ENCODE measurements around the gene MAST1.
"Not testable (repeated sequence)": the region's sequence is repeated elsewhere in the genome, so short reads cannot be mapped to it uniquely, and the experiment has no call there.

Gene MAST1

DNA sequence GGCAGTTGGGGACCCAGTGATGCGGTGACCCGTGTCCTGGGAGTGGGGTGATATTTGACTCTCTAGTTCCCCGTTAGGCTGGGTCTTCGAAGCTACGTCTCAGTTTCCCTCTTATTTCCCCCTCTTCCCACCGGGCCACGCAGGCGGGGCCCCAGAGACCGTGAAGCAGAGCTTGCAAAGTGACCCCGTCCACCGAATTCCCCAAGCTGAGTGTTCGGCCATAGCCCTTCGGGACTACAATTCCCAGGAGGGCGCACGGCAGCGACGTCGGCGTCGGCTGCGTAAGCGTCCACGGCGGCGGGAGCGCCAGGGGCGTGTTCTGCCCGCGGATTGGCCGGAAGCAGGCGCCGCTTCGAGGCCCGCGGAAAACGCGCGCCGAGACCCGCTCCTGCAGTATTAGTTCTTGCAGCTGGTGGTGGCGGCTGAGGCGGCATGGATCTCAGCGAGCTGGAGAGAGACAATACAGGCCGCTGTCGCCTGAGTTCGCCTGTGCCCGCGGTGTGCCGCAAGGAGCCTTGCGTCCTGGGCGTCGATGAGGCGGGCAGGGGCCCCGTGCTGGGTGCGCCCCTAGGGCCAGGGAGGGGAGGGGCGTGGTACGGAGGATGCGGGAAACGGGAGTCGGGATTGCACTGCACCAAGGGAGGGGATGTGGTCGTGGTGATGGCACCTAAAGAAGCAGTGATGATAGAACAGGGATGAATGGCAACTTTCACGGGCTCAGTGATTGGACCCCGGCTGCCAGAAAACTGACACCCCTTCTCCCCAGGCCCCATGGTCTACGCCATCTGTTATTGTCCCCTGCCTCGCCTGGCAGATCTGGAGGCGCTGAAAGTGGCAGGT lies 31.9 kb upstream of the MAST1 start, which contains the start of gene RNASEH2A:
TSS of gene RNASEH2A (plus strand) at position 343 of the 840 bp plus-strand sequence. CDS start at position 433, 90 bp downstream.
- in situ Hi-C loops (cut with HindIII; ENCODE audit: low pct_unique_long_range_greater_than_20kb, low sequenced_read_pairs) = no loop called here
- no peak for TF ChIP-seq JUND (IDR thresholded peaks at IDR 0.05; ENCODE audit: low read depth)
- DNase-seq (ENCODE audit: low read depth in 1 of 2, low spot score in 1 of 2) = peak; percentile 83 to 88

DNA sequence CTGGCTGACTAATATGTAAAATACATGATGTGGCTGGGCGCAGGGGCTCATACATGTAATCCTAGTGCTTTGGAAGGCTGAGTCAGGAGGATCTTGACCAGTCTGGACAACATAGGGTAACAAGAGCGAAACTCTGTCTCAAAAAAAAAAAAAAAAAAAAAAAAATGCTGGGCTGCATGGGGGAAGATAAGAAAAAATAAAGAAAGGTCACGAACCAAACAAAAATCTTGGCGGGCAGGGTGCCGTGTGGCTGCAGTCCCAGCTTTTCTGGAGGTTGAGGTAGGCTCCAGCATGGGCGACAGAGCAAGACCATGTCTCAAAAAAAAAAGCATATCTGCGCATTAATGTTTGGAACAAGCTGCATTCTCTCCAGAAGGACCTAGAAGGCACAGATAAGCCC lies 23.2 kb upstream of the MAST1 start:
- in situ Hi-C loops (cut with HindIII; ENCODE audit: low pct_unique_long_range_greater_than_20kb, low sequenced_read_pairs) = no loop called here
- DNase-seq (ENCODE audit: low read depth in 1 of 2, low spot score in 1 of 2) = no peak
- TF ChIP-seq JUND (IDR thresholded peaks at IDR 0.05; ENCODE audit: low read depth) = no peak

DNA sequence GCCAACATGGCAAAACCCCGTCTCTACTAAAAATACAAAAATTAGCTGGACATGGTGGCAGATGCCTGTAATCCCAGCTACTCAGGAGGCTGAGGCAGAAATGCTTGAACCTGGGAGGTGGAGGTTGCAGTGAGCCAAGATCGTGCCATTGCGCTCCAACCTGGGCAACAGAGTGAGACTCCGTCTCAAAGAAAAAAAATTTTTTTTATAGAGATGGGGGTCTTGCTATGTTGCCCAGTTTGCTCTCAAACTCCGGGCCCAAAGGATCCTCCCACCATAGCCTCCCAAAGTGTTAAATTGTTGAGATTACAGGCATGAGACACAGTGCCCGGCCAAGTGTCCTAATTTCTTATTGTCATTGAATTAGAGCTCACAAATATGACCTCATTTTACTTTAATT lies 21.1 kb upstream of the MAST1 start:
- DNase-seq (ENCODE audit: low read depth in 1 of 2, low spot score in 1 of 2); in situ Hi-C loops (cut with HindIII; ENCODE audit: low pct_unique_long_range_greater_than_20kb, low sequenced_read_pairs): not testable (repeated sequence)

DNA sequence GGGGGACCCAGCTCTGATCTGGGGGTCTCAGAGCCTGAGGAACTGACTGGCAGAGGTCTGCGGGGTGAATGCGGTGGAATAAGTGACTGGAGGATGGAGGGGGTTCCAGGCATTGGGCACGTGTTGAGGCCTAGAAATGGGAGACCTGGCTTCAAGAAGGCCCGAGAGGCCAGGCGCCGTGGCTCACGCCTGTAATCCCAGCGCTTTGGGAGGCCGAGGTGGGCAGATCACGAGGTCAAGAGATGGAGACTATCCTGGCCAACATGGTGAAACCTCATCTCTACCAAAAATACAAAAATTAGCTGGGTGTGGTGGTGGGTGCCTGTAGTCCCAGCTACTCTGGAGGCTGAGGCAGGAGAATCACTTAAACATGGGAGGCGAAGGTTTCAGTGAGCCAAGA lies 20.5 kb upstream of the MAST1 start:
- in situ Hi-C loops (cut with HindIII; ENCODE audit: low pct_unique_long_range_greater_than_20kb, low sequenced_read_pairs); DNase-seq (ENCODE audit: low read depth in 1 of 2, low spot score in 1 of 2): not testable (repeated sequence)

DNA sequence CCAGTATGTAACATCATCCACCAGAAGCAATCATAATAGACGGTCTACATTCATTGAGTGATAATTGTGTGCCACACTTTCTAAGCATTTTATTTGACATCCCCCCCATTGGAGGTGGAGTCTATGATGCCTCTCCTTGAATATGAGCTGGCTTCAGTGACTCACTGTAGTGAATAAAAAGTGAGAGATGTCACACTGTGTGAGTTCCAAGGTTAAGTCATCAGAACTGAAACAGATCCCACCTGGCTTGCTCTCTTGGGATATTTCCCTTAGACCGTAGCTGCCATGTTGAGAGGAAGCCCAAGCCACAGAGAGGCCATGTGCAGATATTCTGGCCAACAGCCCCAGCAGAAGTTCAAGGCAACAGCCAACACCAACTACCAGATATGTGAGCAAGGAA lies 16.6 kb upstream of the MAST1 start:
- in situ Hi-C loops (cut with HindIII; ENCODE audit: low pct_unique_long_range_greater_than_20kb, low sequenced_read_pairs) = no loop called here
- no peak for DNase-seq (ENCODE audit: low read depth in 1 of 2, low spot score in 1 of 2)
- no peak for TF ChIP-seq JUND (IDR thresholded peaks at IDR 0.05; ENCODE audit: low read depth)

DNA sequence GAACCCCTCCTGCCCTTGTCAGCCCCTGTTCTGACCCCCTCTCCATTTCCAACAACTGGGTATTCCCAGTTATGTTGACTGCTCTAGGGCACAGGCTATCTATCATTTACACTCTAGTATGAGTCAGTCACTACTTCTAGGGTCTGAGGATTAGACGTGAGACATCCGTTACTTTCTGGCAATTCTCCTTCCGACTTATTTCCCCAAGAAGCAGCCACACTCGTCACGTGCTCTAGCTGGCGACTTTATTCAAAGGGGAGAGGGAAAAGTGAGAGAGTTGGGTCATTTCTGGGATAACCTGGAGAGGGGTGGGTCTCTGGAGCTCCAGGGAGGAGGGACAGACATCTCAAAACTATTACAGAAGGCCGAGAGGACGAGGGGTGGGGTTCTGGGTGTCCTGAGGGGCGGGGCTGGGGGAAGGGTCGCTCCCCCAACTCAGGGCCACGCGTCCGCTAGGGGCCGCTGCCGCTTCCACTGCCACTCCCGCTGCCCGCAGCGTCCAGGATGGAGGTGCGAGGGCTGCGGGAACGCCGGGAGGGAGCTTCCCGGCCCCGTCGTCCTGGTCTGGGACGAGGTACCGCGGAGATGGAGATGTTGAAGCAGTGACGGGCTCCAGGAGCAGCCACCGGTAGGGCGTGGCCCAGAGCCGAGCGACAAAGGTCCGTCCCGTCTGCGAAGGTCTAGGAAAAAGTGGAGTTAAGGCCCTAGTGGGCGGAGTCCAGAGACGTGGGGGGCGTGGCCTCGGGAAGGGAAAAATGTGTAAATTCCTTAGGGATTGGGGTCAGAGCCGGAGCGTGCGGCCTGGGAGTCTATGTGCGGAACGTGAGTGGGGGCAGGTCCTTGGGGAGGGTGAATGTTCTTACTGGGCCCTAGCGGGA lies 12.8 kb upstream of the MAST1 start:
- no peak for TF ChIP-seq JUND (IDR thresholded peaks at IDR 0.05; ENCODE audit: low read depth)
- DNase-seq (ENCODE audit: low read depth in 1 of 2, low spot score in 1 of 2) = peak in 1 of 2 experiments; percentile 35
- in situ Hi-C loops (cut with HindIII; ENCODE audit: low pct_unique_long_range_greater_than_20kb, low sequenced_read_pairs) = no loop called here

DNA sequence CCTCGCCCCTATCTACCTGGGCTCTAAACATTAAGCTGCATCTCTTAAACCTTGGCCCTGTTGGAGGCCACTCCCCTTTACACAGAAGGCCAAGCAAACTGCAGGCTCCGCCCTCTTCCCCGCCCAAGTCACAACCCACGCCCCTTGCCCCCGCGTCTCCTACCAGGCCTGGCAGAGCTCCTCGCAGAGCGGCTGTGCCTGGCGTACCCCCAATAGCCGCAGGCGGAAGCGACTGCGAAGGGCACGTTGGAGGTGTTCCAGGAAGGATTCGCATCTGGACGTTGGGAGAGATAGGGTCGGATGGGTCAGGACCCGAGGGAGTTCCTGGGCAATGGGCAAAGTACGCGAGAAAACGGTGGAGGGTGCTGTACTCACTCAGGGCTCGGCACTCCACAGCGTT lies 9.8 kb upstream of the MAST1 start:
- DNase-seq (ENCODE audit: low read depth in 1 of 2, low spot score in 1 of 2) = peak in 1 of 2 experiments; percentile 64
- TF ChIP-seq JUND (IDR thresholded peaks at IDR 0.05; ENCODE audit: low read depth) = no peak
- in situ Hi-C loops (cut with HindIII; ENCODE audit: low pct_unique_long_range_greater_than_20kb, low sequenced_read_pairs) = no loop called here

DNA sequence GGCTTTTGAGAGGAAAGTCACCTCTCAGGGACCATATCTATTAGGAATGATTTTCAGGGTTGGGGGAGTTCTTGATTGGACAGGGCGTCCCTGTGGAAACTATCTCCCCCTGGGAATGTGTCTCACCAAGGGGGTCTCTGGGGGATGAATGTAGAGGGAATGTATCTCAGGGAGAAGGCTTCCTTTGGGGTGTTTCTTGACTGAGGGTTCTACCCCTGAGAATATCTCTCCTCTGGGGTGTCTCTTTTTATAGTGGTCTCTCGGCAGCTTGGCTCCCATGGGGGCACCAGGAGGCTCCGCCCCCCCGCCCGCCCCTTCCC lies 4.9 kb upstream of the MAST1 start:
- no peak for DNase-seq (ENCODE audit: low read depth in 1 of 2, low spot score in 1 of 2)
- in situ Hi-C loops (cut with HindIII; ENCODE audit: low pct_unique_long_range_greater_than_20kb, low sequenced_read_pairs) = no loop called here

DNA sequence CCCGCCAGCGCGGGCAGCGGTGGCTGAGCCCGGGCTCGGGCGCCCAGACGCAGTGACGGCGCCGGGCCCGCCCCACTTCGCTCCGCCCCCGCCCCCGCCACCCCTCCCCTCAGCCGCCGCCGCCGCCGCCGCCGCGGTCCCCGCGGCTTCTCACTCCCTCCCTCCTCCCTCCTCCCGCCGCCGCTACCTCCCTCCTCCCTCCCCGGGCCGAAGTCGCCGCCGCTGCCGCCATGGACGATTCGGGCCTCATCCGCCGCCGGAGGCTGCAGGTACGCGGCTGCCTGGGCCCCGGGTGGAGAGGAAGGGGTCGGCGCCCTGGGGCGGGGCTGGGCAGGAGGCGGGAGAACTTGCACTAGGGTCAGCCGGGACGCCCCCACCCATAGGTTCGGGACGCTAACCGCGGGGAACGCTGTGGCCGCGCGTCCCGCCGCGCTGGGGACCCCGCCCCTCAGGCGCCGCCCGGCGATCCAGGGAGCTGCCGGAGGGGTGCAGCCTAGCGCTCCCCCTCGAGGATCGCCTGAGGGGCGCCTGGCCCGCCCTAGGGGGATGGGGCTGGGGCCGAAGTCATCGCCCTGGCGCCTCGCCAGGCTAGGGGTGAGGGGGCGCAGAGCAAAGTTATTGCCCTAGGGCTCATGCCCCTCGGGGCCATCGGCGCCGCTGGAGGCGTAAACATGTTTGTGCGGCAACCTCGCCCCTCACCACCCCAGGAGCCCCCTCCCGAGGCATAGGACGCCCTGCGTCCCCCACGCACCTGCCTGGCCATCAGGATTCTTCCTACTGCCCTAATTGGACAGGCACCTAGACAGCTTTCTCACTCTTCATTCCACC lies 4.4 kb upstream of the MAST1 start:
- DNase-seq (ENCODE audit: low read depth in 1 of 2, low spot score in 1 of 2) = peak in 1 of 2 experiments; percentile 61
- TF ChIP-seq JUND (IDR thresholded peaks at IDR 0.05; ENCODE audit: low read depth) = no peak
- in situ Hi-C loops (cut with HindIII; ENCODE audit: low pct_unique_long_range_greater_than_20kb, low sequenced_read_pairs) = no loop called here

More for the DNA sequence above, 4.9 kb upstream of the MAST1 start:
- no peak for TF ChIP-seq JUND (IDR thresholded peaks at IDR 0.05; ENCODE audit: low read depth)

DNA sequence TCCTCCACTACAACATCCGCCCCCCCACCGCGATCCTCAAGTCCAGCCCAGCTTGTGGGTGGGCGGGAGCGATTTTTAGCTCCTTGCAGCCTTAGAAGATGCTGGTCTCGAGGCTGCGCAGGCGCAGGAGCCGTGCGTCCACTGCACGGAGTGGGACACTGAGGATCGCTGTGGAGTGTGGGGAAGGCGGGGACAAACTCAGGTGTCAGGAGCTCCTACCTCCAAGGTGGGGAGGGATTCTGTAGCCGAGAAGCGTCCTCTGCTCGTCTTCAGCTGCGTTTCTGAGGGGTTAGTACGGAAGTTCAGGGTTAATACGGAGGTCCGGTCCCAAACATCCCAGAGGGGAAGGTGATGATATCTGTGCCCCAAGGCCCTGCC lies 3.8 kb upstream of the MAST1 start, which contains the start of gene RTBDN:
TSS of gene RTBDN (minus strand) at position 14 of the 378 bp plus-strand sequence. CDS start 4,600 bp downstream, outside the sequence.
- no peak for TF ChIP-seq JUND (IDR thresholded peaks at IDR 0.05; ENCODE audit: low read depth)
- in situ Hi-C loops (cut with HindIII; ENCODE audit: low pct_unique_long_range_greater_than_20kb, low sequenced_read_pairs) = no loop called here
- peak in 1 of 2 experiments; percentile 48 for DNase-seq (ENCODE audit: low read depth in 1 of 2, low spot score in 1 of 2)

DNA sequence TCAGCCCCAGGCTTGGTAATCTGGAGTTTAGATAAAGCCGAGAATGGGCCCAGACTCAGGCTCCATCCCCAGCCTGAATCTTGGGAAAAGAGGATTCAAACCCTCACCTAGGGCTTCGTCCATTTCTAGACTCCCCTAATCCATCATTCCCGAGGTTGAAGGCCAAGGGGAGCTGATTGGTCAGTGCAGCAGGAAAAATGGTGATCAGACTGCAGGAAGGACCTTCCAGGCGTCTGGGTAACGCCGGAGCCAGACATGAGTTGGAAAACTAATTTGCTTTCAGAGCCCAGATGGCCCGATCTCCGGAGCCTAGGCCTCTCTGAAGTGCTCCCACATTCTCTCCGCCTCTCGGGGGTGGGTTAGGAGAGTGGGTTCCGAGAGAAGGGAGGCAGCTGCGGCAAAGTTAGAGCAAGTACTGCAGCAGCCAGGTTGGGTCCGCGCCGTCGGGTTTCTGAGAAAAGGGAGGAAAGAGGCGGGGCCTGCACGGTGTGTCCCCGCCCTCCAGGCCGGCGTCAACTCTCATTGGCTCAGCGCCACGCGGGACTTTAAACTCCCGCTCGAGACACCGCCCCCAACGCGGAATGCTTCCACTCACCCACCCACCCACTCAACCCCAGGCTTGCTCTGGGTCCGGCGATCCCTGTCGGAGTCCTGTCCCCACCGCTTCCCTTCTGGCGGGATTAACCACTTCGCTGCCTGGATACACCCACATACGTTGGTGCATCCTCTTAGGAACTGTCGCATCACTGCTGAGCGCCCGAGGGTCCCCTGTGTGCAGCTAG lies 3.1 kb upstream of the MAST1 start:
- in situ Hi-C loops (cut with HindIII; ENCODE audit: low pct_unique_long_range_greater_than_20kb, low sequenced_read_pairs) = no loop called here
- DNase-seq (ENCODE audit: low read depth in 1 of 2, low spot score in 1 of 2) = peak; percentile 66 to 82
- no peak for TF ChIP-seq JUND (IDR thresholded peaks at IDR 0.05; ENCODE audit: low read depth)

DNA sequence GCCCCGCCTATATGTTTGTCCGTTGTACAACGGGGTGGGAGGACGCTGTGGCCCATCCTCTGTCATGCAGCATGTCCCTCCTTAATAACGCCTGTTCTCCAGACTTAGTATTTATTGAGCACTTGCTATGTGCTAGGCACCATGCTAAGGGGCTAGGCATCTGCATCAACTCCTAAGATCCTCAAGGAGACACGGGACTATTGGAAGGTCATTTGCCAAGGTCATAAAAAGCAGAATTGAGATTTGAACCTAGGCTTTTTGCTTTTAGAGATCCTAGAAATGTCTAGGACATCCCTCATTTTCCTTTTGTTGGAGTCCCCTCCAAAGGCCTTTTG lies 1.8 kb upstream of the MAST1 start:
- in situ Hi-C loops (cut with HindIII; ENCODE audit: low pct_unique_long_range_greater_than_20kb, low sequenced_read_pairs) = no loop called here
- DNase-seq (ENCODE audit: low read depth in 1 of 2, low spot score in 1 of 2) = no peak
- TF ChIP-seq JUND (IDR thresholded peaks at IDR 0.05; ENCODE audit: low read depth) = no peak
